ENCODE measurements around the gene IRX1. TPM values are rescaled to one million over a fixed set of nuclear protein-coding genes. Genes with fewer than 3 reads are reported as not detected.

IRX1 gene
- total RNA-seq, 1 experiment from 2014 or later = 1.2 TPM

DNA sequence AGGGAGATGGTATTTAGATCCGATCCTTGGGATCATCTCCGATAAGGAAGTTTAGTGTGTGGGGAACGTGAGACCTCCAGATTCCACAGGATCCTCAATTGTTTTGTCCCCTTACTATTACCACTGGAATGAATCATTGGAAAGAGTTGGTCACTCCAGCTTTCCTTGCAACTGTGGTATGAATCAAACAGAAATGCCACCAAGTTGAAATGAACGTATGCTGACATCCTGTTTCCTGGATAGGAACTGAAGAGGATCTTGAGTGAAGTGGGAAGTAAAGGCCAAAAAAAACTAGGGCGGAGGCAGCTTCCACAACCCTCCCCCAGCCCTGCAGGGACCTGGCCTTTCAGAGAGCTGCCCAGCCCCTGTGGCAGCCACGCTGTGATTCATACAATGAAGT is 23.9 kb downstream of the IRX1 start:
- in situ Hi-C loops (cut with HindIII; ENCODE audit: low pct_unique_long_range_greater_than_20kb, low sequenced_read_pairs) = no loop called here
- DNase-seq (ENCODE audit: low read depth, low spot score) = no peak

DNA sequence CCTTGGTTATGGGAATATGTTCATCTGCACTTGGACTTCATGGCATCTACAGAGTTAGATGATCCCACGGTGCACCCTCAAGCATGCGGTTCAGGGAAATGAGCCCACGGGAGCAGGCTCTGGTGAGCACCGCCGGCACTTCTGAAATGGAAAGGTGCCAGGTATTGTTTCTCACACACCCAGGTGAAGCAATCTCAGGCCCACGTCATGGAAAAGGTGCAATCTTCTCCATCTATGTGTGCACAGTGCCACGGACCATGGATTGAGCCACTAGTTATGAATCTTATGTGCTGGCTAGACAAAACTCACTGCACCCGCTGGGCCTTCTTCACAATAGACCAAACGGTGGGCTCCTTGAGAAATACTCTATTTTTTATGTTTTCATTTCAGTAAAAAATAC is 27.3 kb downstream of the IRX1 start:
- in situ Hi-C loops (cut with HindIII; ENCODE audit: low pct_unique_long_range_greater_than_20kb, low sequenced_read_pairs) = no loop called here
- DNase-seq (ENCODE audit: low read depth, low spot score) = no peak

DNA sequence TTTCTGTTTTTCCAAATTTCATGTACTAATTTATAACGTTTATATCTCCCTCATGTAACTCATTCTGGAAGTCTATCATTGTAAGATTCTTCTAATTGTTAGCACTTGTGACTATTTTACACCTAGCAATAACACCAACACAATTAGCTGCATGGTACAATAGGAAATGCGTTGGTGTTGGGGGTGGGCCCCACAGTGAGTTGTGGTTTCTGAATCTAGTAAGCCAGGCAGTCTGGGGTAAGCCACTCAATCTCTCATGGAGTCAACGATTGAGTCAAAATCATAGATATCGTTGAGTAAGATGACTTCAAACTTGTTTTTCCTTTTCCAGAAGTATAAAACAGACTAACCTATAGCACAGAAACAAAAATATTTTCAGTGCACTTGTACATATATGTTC is 30.0 kb downstream of the IRX1 start:
- in situ Hi-C loops (cut with HindIII; ENCODE audit: low pct_unique_long_range_greater_than_20kb, low sequenced_read_pairs) = no loop called here
- DNase-seq (ENCODE audit: low read depth, low spot score) = no peak

DNA sequence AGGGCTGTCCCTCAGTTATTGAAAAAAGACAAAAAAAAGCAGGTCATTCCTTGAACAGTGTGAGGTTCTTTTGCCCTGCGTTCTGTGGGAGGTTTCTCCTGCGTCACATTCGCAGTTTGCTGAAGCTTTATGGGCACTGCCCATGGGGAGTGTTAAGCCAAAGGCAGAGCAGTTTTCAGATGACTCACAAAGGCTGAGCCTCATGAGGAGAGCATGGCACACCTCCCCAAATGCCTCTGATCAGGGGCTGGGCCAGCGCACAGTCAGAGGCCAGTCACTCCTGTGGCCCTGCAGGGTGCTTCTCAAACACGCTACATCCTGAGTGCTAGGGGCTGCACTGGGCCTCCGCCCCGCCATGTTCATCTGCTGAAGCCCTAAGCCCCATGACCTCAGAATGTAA is 38.4 kb downstream of the IRX1 start:
- DNase-seq (ENCODE audit: low read depth, low spot score) = no peak

DNA sequence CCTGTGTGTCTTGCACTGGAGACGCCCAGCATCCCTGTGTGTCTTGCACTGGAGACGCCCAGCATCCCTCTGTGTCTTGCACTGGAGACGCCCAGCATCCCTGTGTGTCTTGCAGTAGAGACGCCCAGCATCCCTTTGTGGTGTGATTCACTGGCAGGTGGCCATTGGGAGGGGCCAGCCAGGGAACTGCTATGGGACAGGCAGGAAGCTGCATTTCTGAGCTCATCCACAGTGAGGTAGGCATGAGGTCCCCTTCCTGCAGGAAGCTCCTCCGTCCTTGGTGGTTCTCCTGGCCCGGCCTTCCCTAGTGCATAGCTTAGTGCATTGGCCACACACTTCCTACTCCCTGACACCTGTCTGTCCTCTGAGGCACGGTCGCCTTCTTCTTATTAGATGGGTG is 43.5 kb downstream of the IRX1 start:
- no peak for DNase-seq (ENCODE audit: low read depth, low spot score)
- in situ Hi-C loops (cut with HindIII; ENCODE audit: low pct_unique_long_range_greater_than_20kb, low sequenced_read_pairs) = no loop called here

More for the DNA sequence above, 38.4 kb downstream of the IRX1 start:
- in situ Hi-C loops (cut with HindIII; ENCODE audit: low pct_unique_long_range_greater_than_20kb, low sequenced_read_pairs) = no loop called here

DNA sequence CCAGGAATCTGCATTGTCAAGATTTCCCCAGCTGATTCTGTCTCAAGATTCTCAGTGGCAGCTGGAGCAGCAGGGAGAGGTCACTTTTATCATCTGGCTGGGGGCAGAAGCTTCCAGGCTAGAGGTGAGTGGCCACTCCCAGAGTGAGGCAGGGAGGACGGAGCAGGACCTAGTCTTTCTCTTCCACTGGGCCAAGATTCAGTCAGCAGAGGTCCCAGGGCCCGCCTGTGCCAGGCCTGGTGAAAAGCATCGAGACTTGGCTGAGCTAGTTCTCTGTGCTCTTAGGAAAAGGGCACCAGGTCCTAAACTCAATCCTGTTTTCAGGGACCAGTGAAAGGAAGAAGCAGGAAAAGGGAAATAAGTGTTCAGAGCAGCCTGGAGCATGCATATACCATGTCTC is 46.6 kb downstream of the IRX1 start:
- DNase-seq (ENCODE audit: low read depth, low spot score) = no peak
- in situ Hi-C loops (cut with HindIII; ENCODE audit: low pct_unique_long_range_greater_than_20kb, low sequenced_read_pairs) = no loop called here

DNA sequence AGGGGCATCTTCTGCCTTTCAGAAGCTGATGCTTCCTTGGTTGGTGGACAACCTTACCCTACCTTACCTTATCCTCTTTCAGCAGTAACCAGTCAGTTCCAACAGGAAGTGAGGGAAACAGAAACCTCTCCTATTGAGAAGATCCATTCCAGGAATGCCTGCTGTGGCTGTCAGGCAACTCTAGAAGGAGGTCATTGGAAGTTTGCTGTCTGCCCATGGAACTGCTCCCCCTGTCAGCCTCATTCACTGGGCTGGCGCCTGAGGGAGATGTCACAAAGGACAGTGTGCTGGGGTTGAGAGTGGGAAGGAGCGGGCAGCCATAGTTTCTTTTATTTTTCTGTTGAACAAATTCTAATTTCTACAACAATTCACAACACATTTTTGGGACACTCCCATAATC is 54.7 kb downstream of the IRX1 start:
- DNase-seq (ENCODE audit: low read depth, low spot score) = no peak

DNA sequence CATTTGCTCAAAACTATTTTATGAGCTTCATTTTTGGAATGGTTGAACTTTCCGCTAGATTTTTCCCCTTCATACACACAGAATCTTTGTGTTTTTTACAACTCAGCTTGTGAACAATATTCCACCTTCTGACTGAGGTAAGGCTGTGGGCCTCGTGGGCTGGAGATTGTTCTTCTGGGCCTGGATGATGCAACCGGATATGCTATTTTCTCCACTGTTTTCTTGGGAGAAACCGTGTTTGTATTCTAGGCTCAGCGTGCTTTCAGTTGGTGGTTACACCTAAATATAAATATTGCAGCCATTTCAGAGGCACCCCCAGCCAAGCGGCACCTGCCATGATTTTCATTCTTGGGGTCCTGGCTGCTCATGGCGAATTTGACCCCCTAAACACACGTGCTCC is 55.2 kb downstream of the IRX1 start:
- in situ Hi-C loops (cut with HindIII; ENCODE audit: low pct_unique_long_range_greater_than_20kb, low sequenced_read_pairs) = no loop called here
- no peak for DNase-seq (ENCODE audit: low read depth, low spot score)

More for the DNA sequence above, 54.7 kb downstream of the IRX1 start:
- in situ Hi-C loops (cut with HindIII; ENCODE audit: low pct_unique_long_range_greater_than_20kb, low sequenced_read_pairs) = no loop called here

All from SK-MEL-5 (cell line).